AG04450 (cell line): ENCODE measurements around the gene TMCC1. TPM values are rescaled to one million over a fixed set of nuclear protein-coding genes. Genes with fewer than 3 reads are reported as not detected.

Source experiments
- CTCF ChIA-PET: fragments of 300-600, 350-600 bp; formaldehyde crosslinking; extraction: SDS; loops from one replicate; lab custom pipeline; 2022; ENCODE audit warnings: antibody characterized with exemption, inconsistent platforms; lab: Charles Lee
- POLR2A ChIA-PET: fragments of 350-600 bp; formaldehyde crosslinking; extraction: SDS; loops from one replicate; lab custom pipeline; 2021; ENCODE audit warnings: antibody characterized with exemption, inconsistent platforms; lab: Yijun Ruan, JAX
- DNase-seq: peaks from one replicate; pipeline ENCODE4 v3.0.0-alpha.2; 2011; ENCODE audit warnings: low read depth, low spot score
- H3K27ac ChIP-seq: one replicate; pipeline ENCODE4 v1.5.1; 2012; ENCODE audit warnings: low read depth, low read length, control low read depth
- H3K27me3 ChIP-seq: one replicate; pipeline ENCODE4 v1.6.0; 2012; ENCODE audit warnings: low read length; ENCODE audit not compliant: control insufficient read depth, insufficient read depth
- H3K4me3 ChIP-seq: 2 replicates; pipeline ENCODE4 v1.5.1; 2011; ENCODE audit warnings: mild to moderate bottlenecking, low read depth, low read length, control low read depth
- H3K9me3 ChIP-seq: 2 replicates; pipeline ENCODE4 v1.5.1; 2012; ENCODE audit warnings: low read length; ENCODE audit not compliant: control insufficient read depth, insufficient read depth
- CTCF ChIP-seq: IDR thresholded peaks from 2 replicates; pipeline ENCODE4 v1.5.1; 2011; ENCODE audit warnings: low read depth, low read length, control low read depth, inconsistent platforms
- polyA plus RNA-seq: library from polyadenylated mRNA; depleted of rRNA; stranded (reverse); fragments of >200 nt; gene quantifications from 2 replicates; pipeline ENCODE4 v1.2.3, GENCODE V29; 2011

TMCC1 gene
- polyA plus RNA-seq, 1 experiment = 14.1 TPM

- Histone ChIP-seq H3K9me3 (peaks cover 4% of the 10 kb centered on the region), H3K27ac (no peak overlapping the region), H3K27me3 (no peaks in the 10 kb centered on the region), H3K4me3 (no peak overlapping the region)
- ChIA-PET POLR2A (interaction anchor here (0.6 kb wide), 1 partner anchor 908 kb away, joined by 4 read pairs; no protein-coding TSS in a partner anchor), CTCF (no interaction called here)
- no peak for TF ChIP-seq CTCF
- no peak for DNase-seq
These were observed 47.6 kb downstream of the TMCC1 start for GRCh38 chr3:129845956-129846355.

GRCh38 chr3:129840707-129841360 is 52.7 kb downstream of the TMCC1 start:
- ChIA-PET CTCF (interaction anchor here (0.7 to 0.9 kb wide), 2 partner anchors 12 to 16 kb away, joined by 6 to 9 read pairs; no protein-coding TSS in a partner anchor), POLR2A (interaction anchor here (0.6 kb wide), 1 partner anchor 103 kb away, joined by 5 read pairs; no protein-coding TSS in a partner anchor)
- H3K9me3 ChIP-seq = peaks cover 4% of the 10 kb centered on the region
- TF ChIP-seq CTCF = no peak
- H3K27ac ChIP-seq = no peak overlapping the region
- no peaks in the 10 kb centered on the region for H3K27me3 ChIP-seq
- H3K4me3 ChIP-seq = no peak overlapping the region
- DNase-seq = no peak

- CTCF ChIA-PET = interaction anchor here (1.7 kb wide), 1 partner anchor 13 kb away, joined by 7 read pairs; no protein-coding TSS in a partner anchor
- TF ChIP-seq CTCF = no peak
- no peak for DNase-seq
- Histone ChIP-seq H3K9me3 (peaks cover 3% of the 10 kb centered on the region), H3K4me3 (no peak overlapping the region), H3K27me3 (no peaks in the 10 kb centered on the region), H3K27ac (no peak overlapping the region)
- POLR2A ChIA-PET = no interaction called here
These were observed 55.4 kb downstream of the TMCC1 start for GRCh38 chr3:129838086-129838485.

- CTCF ChIA-PET = interaction anchor here (1.5 to 1.7 kb wide), 2 partner anchors 12 to 347 kb away, joined by 4 to 7 read pairs; no protein-coding TSS in a partner anchor
- no peak overlapping the region for H3K27ac ChIP-seq
- POLR2A ChIA-PET = no interaction called here
These were observed 56.4 kb downstream of the TMCC1 start for GRCh38 chr3:129837065-129837642.

More at GRCh38 chr3:129837065-129837642, 56.4 kb downstream of the TMCC1 start:
- Histone ChIP-seq H3K27me3 (no peaks in the 10 kb centered on the region), H3K4me3 (no peak overlapping the region), H3K9me3 (no peaks in the 10 kb centered on the region)
- no peak for TF ChIP-seq CTCF
- no peak for DNase-seq
